Peyer's patch (tissue), 4 donors: ENCODE results near the gene WIPF3.

Experiments used
- CTCF ChIP-seq, 6 experiments: fragments of 450-650 bp in 4 of 6; fragments of 200-600 bp in 2 of 6; sonication (generic) in 1 of 6; IDR thresholded peaks; one replicate each; pipeline ENCODE4 v1.5.1; 2017 to 2019; ENCODE audit warnings: antibody characterized with exemption in 6 of 6, mild to moderate bottlenecking in 3 of 6, moderate library complexity in 1 of 6
- POLR2A ChIP-seq, 2 donors: fragments of 450-650 bp; IDR thresholded peaks; one replicate each; pipeline ENCODE4 v1.5.1; 2017; ENCODE audit warnings: antibody characterized with exemption in 2 of 2, mild to moderate bottlenecking in 2 of 2, moderate library complexity in 2 of 2

- TF ChIP-seq CTCF (IDR thresholded peaks at IDR 0.05), result no peak
- TF ChIP-seq POLR2A (IDR thresholded peaks at IDR 0.05), result no peak
These were observed 80.5 kb downstream of the WIPF3 start for GRCh38 chr7:29886827-29887226.
